Effector memory CD4-positive, alpha-beta T cell (primary cell): ENCODE data around the gene CLIC2.
"Not testable (repeated sequence)": the region's sequence is repeated elsewhere in the genome, so short reads cannot be mapped to it uniquely, and the experiment has no call there.

Experiments
- DNase-seq, 3 donors: peaks; one replicate each; pipeline ENCODE4 v3.0.0-alpha.2; 2020
- H3K27ac ChIP-seq: 2 replicates; pipeline ENCODE4 v1.7.0; 2013; ENCODE audit warnings: mild to moderate bottlenecking, low read length, moderate library complexity; ENCODE audit not compliant: insufficient read depth, poor library complexity, severe bottlenecking
- H3K27me3 ChIP-seq: replicated peaks from 2 replicates; pipeline ENCODE4 v1.7.0; 2013; ENCODE audit warnings: mild to moderate bottlenecking, low read length; ENCODE audit not compliant: insufficient read depth, control insufficient read depth, poor library complexity, severe bottlenecking
- H3K36me3 ChIP-seq: 2 replicates; pipeline ENCODE4 v1.7.0; 2013; ENCODE audit warnings: mild to moderate bottlenecking, low read length, moderate library complexity; ENCODE audit not compliant: control insufficient read depth, insufficient read depth
- H3K4me1 ChIP-seq: 2 replicates; pipeline ENCODE4 v1.7.0; 2013; ENCODE audit warnings: low read length, mild to moderate bottlenecking; ENCODE audit not compliant: control insufficient read depth, insufficient read depth, poor library complexity, severe bottlenecking
- H3K4me3 ChIP-seq: 2 replicates; pipeline ENCODE4 v1.7.0; 2013; ENCODE audit warnings: low read length, low read depth, mild to moderate bottlenecking; ENCODE audit not compliant: insufficient read depth, poor library complexity, severe bottlenecking
- H3K9me3 ChIP-seq: 2 replicates; pipeline ENCODE4 v1.7.0; 2013; ENCODE audit warnings: mild to moderate bottlenecking, low read length, moderate library complexity; ENCODE audit not compliant: control insufficient read depth

Gene CLIC2

DNA sequence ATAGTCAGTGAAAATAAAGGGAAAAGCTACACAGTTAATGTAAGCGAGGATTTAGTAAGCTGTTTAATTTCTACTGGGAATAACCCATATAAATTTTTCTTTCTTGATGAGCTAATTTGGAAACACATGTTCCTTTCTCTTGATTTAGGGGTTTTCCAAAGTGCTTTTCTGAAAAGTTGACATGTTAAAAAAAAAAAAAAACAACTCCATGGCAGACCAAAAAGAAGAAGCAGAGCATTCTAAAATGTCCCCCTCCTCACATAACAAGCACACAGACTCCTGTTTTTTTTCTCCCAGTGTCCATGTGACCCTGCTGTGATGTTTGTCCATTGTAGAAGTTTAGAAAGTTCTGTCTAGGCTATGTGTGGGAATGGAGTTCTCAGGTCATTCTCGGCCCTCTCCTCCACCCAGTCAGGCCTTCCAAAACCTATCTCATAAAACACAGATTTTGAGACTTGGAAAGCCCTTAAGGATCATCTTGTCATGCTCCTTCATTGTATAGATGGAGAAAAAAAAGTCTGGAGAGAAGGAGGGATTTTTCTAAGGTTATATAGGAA is 792 bp downstream of the CLIC2 start:
- no peak for DNase-seq
- Histone ChIP-seq H3K9me3 (no peaks in the 10 kb centered on the region), H3K27ac (no peak overlapping the region), H3K4me1 (no peaks in the 10 kb centered on the region), H3K27me3 (no peaks in the 10 kb centered on the region), H3K36me3 (no peaks in the 10 kb centered on the region), H3K4me3 (no peak overlapping the region)

DNA sequence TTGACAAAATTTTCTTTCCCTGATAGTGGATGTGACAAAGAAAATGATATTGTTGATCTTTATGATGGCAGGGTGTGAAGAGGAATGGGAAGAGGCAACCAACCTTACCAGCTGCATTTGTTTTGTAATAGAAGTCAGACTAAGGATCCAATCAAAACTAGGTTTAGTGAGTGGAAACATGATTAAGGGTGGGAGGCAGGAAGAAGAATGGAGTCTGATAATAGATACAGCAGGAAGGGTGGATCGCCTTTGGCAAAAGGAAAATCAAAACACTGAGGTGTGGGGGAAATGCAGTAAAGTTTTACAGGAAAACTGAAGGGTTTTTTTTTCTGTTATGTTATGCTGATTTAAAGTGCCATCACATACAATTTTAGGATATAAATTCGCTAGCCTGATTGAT is 3.4 kb downstream of the CLIC2 start:
- Histone ChIP-seq H3K27me3 (no peaks in the 10 kb centered on the region), H3K9me3 (no peaks in the 10 kb centered on the region), H3K36me3 (no peaks in the 10 kb centered on the region), H3K4me3 (no peak overlapping the region), H3K4me1 (no peaks in the 10 kb centered on the region), H3K27ac (no peak overlapping the region)
- DNase-seq: no peak

DNA sequence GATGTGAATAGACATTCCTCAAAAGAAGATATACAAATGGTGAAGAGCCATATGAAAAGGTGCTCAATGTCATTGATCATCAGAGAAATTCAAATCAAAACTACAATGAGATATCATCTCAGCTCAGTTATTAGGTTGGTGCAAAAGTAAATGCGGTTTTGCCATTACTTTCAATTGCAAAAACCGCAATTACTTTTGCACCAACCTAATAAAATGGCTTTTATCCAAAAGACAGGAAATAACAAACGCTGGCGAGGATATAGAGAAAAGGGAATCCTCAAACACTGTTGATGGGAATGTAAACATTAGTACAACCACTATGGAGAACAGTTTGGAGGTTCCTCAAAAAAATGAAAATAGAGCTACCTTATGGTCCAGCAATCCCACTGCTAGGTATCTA is 5.1 kb downstream of the CLIC2 start:
- H3K27ac ChIP-seq: no peak overlapping the region
- no peaks in the 10 kb centered on the region for H3K27me3 ChIP-seq
- DNase-seq: no peak
- no peaks in the 10 kb centered on the region for H3K9me3 ChIP-seq
- no peaks in the 10 kb centered on the region for H3K4me1 ChIP-seq
- H3K36me3 ChIP-seq: no peaks in the 10 kb centered on the region
- no peak overlapping the region for H3K4me3 ChIP-seq

DNA sequence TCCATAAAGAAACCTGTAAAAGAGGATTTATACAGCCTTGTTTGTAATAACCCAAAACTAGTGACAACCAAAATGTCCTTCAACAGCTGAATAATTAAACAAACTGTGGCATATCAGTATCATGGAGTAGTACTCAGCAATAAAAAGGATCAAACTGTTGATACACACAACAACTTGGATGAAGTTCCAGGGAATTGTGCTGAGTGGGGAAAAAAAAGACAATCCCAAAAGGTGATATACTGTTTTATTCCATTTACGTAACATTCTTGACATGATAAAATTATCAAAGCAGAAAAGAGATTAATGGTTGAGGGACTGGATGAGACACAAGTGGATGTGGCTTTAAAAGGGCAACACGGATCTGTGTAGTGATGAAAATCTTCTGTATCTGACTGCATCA is 7.8 kb downstream of the CLIC2 start:
- no peaks in the 10 kb centered on the region for H3K4me1 ChIP-seq
- no peak overlapping the region for H3K4me3 ChIP-seq
- H3K9me3 ChIP-seq: no peaks in the 10 kb centered on the region
- DNase-seq: no peak
- H3K27ac ChIP-seq: no peak overlapping the region
- no peaks in the 10 kb centered on the region for H3K36me3 ChIP-seq
- H3K27me3 ChIP-seq: no peaks in the 10 kb centered on the region

DNA sequence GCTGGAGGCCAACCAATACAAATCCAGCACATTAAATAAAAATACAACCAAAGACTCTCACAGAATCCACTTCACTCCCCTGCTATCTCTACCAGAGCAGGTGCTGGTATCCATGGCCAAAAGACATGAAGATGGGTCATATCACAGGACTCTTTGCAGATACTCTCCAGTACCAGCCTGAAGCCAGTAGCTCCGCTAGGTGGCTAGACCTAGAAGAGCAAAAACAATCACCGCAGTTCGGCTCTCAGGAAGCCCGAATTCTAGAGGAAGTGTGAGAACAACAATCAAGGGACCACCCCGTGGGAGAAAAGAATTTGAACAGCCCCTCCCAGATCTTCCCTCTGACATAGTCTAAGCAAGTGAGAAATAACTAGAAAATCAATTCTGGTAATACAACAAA is 20.2 kb downstream of the CLIC2 start:
- Histone ChIP-seq H3K36me3 (no peaks in the 10 kb centered on the region), H3K4me1 (no peaks in the 10 kb centered on the region), H3K27me3 (no peaks in the 10 kb centered on the region), H3K27ac (no peak overlapping the region), H3K4me3 (no peak overlapping the region), H3K9me3 (no peaks in the 10 kb centered on the region)
- DNase-seq: no peak

DNA sequence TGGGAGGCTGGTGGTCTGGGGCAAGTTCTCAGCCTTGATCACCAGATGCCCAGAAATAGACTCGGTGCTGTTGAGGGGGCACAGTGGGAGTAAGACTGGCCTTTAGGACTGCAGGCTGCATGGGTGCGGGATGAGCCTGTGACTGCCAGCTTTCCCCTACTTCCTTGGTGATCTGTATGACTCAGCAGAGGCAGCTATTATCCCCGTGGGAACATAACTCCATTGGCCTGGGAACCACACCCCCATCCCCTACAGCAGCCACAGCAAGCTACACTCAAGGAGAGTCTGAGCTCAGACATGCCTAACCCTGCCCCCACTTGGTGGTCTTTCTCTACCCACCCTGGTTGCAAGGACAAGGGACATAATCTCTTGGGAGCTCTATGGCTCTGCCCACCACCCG is 20.6 kb downstream of the CLIC2 start:
- Histone ChIP-seq H3K36me3 (no peaks in the 10 kb centered on the region), H3K27me3 (no peaks in the 10 kb centered on the region), H3K4me3 (no peak overlapping the region), H3K4me1 (no peaks in the 10 kb centered on the region), H3K27ac (no peak overlapping the region), H3K9me3 (no peaks in the 10 kb centered on the region)
- no peak for DNase-seq

DNA sequence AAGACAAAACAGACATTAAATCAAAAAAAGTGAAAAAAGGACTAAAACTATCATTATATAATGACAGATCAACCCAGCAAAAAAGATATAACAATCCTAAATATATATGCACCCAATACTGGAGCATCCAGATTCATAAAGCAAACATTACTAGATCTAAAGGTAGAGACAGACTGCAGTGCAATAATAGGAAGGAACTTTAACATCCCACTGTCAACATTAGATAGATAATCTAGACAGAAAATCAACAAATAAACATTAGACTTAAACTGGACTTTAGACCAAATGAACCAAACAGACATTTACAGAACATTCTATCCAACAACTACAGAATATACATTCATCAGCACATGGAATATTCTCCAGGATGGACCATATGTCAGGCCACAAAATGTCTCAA is 40.6 kb downstream of the CLIC2 start:
- Histone ChIP-seq H3K4me3 (no peak overlapping the region), H3K4me1 (no peaks in the 10 kb centered on the region)

DNA sequence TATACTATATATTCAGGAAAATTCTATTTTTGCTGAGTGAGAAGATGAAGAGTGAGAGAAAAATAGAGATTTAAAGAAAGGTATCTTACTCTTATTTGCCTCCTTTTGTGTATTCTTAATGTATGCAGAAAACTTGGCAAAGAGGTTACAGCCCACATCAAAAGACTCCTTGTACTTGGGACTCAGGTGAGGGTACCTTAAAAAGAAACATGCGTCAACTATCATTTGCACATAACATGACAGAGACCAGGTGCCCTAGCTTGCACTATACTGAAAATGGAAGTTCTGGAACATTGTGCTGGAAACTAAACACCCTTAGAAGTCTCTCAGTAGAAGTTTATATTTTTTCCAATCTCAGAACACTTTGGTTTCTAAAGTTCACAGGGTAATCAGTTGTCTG is 54.5 kb downstream of the CLIC2 start:
- no peak for DNase-seq
- no peaks in the 10 kb centered on the region for H3K36me3 ChIP-seq
- no peaks in the 10 kb centered on the region for H3K9me3 ChIP-seq
- no peaks in the 10 kb centered on the region for H3K4me1 ChIP-seq
- H3K4me3 ChIP-seq: no peak overlapping the region
- no peaks in the 10 kb centered on the region for H3K27me3 ChIP-seq
- H3K27ac ChIP-seq: no peak overlapping the region

More for the DNA sequence above, 40.6 kb downstream of the CLIC2 start:
- Histone ChIP-seq H3K27ac (no peak overlapping the region), H3K9me3 (no peaks in the 10 kb centered on the region), H3K27me3 (no peaks in the 10 kb centered on the region), H3K36me3 (no peaks in the 10 kb centered on the region)
- no peak for DNase-seq

DNA sequence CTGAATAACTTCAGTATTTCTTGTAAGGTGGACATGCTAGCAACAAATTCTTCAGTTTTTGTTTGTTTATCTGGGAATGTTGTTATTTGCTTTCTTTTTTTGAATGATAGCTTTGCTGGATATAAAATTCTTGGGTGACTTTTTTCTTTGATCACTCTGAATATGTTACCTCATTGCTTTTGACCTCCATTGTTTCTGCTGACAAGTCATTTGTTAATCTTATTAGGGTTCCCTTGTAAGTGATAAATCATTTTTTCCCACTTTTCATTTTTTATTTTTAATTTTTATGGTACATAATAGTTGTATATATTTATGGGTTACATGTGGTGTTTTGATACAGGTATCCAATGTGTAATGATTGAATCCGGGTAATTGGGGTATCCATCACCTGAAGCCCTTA is 63.4 kb downstream of the CLIC2 start:
- Histone ChIP-seq H3K4me3 (no peak overlapping the region), H3K4me1 (no peaks in the 10 kb centered on the region), H3K27me3 (no peaks in the 10 kb centered on the region), H3K27ac (no peak overlapping the region), H3K36me3 (no peaks in the 10 kb centered on the region), H3K9me3 (no peaks in the 10 kb centered on the region)
- no peak for DNase-seq

DNA sequence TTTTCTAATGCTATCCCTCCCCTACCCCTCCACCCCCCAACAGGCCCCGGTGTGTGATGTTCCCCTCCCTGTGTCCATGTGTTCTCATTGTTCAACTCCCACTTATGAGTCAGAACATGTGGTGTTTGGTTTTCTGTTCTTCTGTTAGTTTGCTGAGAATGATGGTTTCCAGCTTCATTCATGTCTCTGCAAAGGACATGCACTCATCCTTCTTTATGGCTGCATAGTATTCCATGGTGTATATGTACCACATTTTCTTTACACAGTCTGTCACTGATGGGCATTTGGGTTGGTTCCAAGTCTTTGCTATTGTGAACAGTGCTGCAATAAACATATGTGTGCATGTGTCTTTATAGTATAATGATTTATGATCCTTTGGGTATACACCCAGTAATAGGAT is 66.4 kb downstream of the CLIC2 start:
- not testable (repeated sequence) for H3K36me3 ChIP-seq, H3K4me1 ChIP-seq

DNA sequence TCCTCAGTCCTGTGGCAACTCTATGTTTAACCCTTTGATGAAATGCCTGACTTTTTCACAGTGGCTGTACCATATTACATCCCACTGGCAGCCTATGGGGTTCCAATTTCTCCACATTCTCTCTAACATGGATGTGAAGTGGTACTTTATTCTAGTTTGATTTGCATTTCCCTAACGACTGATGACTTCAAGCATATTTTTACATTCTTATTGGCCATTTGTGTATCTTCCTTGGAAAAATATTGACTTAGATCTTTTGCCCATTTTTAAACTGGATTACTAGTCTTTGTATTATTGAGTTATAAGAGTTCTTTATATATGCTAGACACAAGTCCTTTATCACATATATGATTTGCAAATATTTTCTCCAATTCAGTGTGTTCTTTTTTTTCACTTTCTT is 68.0 kb downstream of the CLIC2 start:
- no peaks in the 10 kb centered on the region for H3K27me3 ChIP-seq
- H3K27ac ChIP-seq: no peak overlapping the region
- H3K9me3 ChIP-seq: no peaks in the 10 kb centered on the region
- peaks cover under 1% of the 10 kb centered on the region for H3K4me1 ChIP-seq
- DNase-seq: no peak
- H3K4me3 ChIP-seq: no peak overlapping the region
- no peaks in the 10 kb centered on the region for H3K36me3 ChIP-seq

More for the DNA sequence above, 66.4 kb downstream of the CLIC2 start:
- not testable (repeated sequence) for DNase-seq, H3K27ac ChIP-seq, H3K27me3 ChIP-seq, H3K4me3 ChIP-seq, H3K9me3 ChIP-seq
